Measurements from ENCODE around the gene WWC2.

DNA sequence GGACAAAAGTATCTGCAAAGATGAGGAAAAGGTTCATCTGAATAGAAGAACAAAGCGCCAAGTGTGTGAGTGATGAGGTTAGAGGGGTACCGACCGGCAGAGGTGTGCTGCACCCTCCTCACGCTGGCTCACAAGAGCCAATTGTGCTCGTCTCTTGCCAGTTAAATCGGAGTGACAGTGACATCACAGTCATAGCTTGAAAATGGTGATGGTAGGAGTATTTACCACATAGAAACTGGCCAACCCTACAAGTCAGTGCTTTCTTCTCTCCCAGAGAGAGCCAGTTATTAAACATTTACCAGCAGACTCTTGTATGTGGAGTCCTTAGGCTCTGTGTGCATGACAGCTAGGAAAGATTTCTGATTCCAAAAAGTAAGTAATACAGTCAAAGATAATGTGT, 188.6 kb downstream of the WWC2 start:
- TF ChIP-seq, protein P1, sequence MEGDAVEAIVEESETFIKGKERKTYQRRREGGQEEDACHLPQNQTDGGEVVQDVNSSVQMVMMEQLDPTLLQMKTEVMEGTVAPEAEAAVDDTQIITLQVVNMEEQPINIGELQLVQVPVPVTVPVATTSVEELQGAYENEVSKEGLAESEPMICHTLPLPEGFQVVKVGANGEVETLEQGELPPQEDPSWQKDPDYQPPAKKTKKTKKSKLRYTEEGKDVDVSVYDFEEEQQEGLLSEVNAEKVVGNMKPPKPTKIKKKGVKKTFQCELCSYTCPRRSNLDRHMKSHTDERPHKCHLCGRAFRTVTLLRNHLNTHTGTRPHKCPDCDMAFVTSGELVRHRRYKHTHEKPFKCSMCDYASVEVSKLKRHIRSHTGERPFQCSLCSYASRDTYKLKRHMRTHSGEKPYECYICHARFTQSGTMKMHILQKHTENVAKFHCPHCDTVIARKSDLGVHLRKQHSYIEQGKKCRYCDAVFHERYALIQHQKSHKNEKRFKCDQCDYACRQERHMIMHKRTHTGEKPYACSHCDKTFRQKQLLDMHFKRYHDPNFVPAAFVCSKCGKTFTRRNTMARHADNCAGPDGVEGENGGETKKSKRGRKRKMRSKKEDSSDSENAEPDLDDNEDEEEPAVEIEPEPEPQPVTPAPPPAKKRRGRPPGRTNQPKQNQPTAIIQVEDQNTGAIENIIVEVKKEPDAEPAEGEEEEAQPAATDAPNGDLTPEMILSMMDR (conservative IDR thresholded peaks at IDR 0.05; ENCODE audit: low read length): no peak
- TF ChIP-seq EZH2phosphoT487 (IDR thresholded peaks at IDR 0.05; ENCODE audit: borderline replicate concordance): no peak

All from Loucy (cell line).